ENCODE results near the gene TTC39C. TPM values are rescaled to one million over a fixed set of nuclear protein-coding genes. Genes with fewer than 3 reads are reported as not detected.

Gene TTC39C
- total and polyA plus RNA-seq, 2 experiments from 2014 or later, result 69.4 to 136 TPM

- H3K4me3 Mint-ChIP-seq, result no peak overlapping the region
- H4K20me1 ChIP-seq (replicated peaks; ENCODE audit: insufficient read depth), result peaks cover 39% of the 10 kb centered on the region
- peaks cover 6% of the 10 kb centered on the region; the same call in 2 of the 3 replicates for H3K4me1 Mint-ChIP-seq
- no peaks in the 10 kb centered on the region; the same call in 1 of the 2 replicates for H3F3A ChIP-seq (replicated peaks; ENCODE audit: low read depth)
- DNase-seq (ENCODE audit: low spot score) (no peak), ATAC-seq (no peak)
- H3K36me3 Mint-ChIP-seq (ENCODE audit: low read depth), result peaks cover 3% of the 10 kb centered on the region; the same call in 2 of the 3 replicates
- peaks cover 3% of the 10 kb centered on the region for H3K27me3 Mint-ChIP-seq (ENCODE audit: insufficient read depth, low read depth, poor library complexity)
- H3K27me3 ChIP-seq (ENCODE audit: insufficient read depth), result no peaks in the 10 kb centered on the region
- no peaks in the 10 kb centered on the region for H3K9me2 ChIP-seq (ENCODE audit: insufficient read depth)
- H3K4me2 ChIP-seq, result no peak overlapping the region
- H3K9me3 Mint-ChIP-seq, result peaks cover 11% of the 10 kb centered on the region
- no peaks in the 10 kb centered on the region for H3K4me1 ChIP-seq (ENCODE audit: insufficient read depth)
- H3K4me3 ChIP-seq, result no peak overlapping the region
- H3K27ac ChIP-seq (ENCODE audit: low read depth), result no peak overlapping the region
- no peak for TF ChIP-seq ETS1 (IDR thresholded peaks at IDR 0.05)
- TF ChIP-seq REST (IDR thresholded peaks at IDR 0.05; ENCODE audit: unreplicated experiment), result no peak
- TF ChIP-seq ZNF462 (CRISPR knock-in tag; IDR thresholded peaks at IDR 0.05), result no peak
- TF ChIP-seq CREB1 (CRISPR knock-in tag; IDR thresholded peaks at IDR 0.05; ENCODE audit: low read depth), result no peak
- TF ChIP-seq EZH2 (IDR thresholded peaks at IDR 0.05; ENCODE audit: low read depth, unreplicated experiment), result no peak
- TF ChIP-seq ZNF331 (CRISPR knock-in tag; IDR thresholded peaks at IDR 0.05; ENCODE audit: low read depth), result no peak
- TF ChIP-seq JUNB (IDR thresholded peaks at IDR 0.05; ENCODE audit: unreplicated experiment), result no peak
- no peak for TF ChIP-seq POLR2AphosphoS5 (IDR thresholded peaks at IDR 0.05; ENCODE audit: low read depth)
- no peaks in the 10 kb centered on the region; the same call in 1 of the 2 replicates for H3K36me3 ChIP-seq (ENCODE audit: insufficient read depth)
- peaks cover 100% of the 10 kb centered on the region for H3K79me2 ChIP-seq (replicated peaks; ENCODE audit: insufficient read depth)
- no peak overlapping the region for H3K27ac Mint-ChIP-seq
- no peak overlapping the region for H2AFZ ChIP-seq
Measured at GRCh38 chr18:24039671-24040070, 25.1 kb downstream of the TTC39C start.

Measured in GM23338 (cell line).